Motor neuron (in vitro differentiated cells): ENCODE results near the gene GPX8. TPM values are rescaled to one million over a fixed set of nuclear protein-coding genes. Genes with fewer than 3 reads are reported as not detected.

Experiments
- ATAC-seq, 8 experiments: fragments of 200-7000 bp; cut with Tn5 transposase; replicated peaks in 6 of 8; 2 replicates each; pipeline ENCODE4 v1.8.0; 2021; ENCODE audit warnings: mild to moderate bottlenecking in 8 of 8, moderate library complexity in 8 of 8
- H3K27ac ChIP-seq, 2 donors: fragments of 250-450 bp; sonication (Bioruptor Pico); 2 replicates each; pipeline ENCODE4 v1.9.0; 2021; ENCODE audit warnings: antibody characterized with exemption in 2 of 2, mild to moderate bottlenecking in 2 of 2, moderate library complexity in 1 of 2
- H3K4me1 ChIP-seq, 2 donors: fragments of 250-450 bp; sonication (Bioruptor Pico); replicated peaks in 1 of 2; 2 replicates each; pipeline ENCODE4 v1.6.1; 2021; ENCODE audit warnings: antibody characterized with exemption in 2 of 2, mild to moderate bottlenecking in 2 of 2, moderate library complexity in 1 of 2
- H3K4me3 ChIP-seq, 5 donors: fragments of 250-450 bp; sonication (Bioruptor Pico); 2 replicates each; pipeline ENCODE4 v1.9.0; 2021; ENCODE audit warnings: antibody characterized with exemption in 5 of 5, mild to moderate bottlenecking in 5 of 5, moderate library complexity in 4 of 5
- WGBS, 10 experiments: fragments of 450-650 bp; shearing (Covaris generic); methylation state at CpG; one replicate each; pipeline ENCODE4 v1.0.0; 2022; 5-methylcytosine and 5-hydroxymethylcytosine counted together
- in situ Hi-C, 9 experiments: fragments of 400-800 bp; cut with MboI; loops; one replicate each; pipeline ENCODE4 v1.15.0; 2021; ENCODE audit warnings: low sequenced_read_pairs in 9 of 9, low pct_unique_long_range_greater_than_20kb in 2 of 9; ENCODE audit not compliant: unreplicated experiment in 9 of 9
- total RNA-seq, 8 experiments: library from RNA; unstranded; fragments of 300-600 nt; gene quantifications; 2 replicates each; pipeline versions ENCODE4 v1.2.3 to v1.2.4, GENCODE V29; 2022

The GPX8 gene, protein sequence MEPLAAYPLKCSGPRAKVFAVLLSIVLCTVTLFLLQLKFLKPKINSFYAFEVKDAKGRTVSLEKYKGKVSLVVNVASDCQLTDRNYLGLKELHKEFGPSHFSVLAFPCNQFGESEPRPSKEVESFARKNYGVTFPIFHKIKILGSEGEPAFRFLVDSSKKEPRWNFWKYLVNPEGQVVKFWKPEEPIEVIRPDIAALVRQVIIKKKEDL
- total RNA-seq = 100 to 1,000 TPM in 1 of 8 experiments, 10 to 100 TPM in 7; 10.5 to 144 (median 12.0) TPM

- Histone ChIP-seq H3K4me3 (peak within 1 kb of the TSS; percentile 20 to 45 (median 38)), H3K4me1 (no peaks in the 10 kb centered on the region), H3K27ac (peak within 1 kb of the TSS; percentile 47 to 82)
- in situ Hi-C loops = loop anchor here in 2 of 9 experiments (10.0 to 25.0 kb wide), 3 partner anchors 248 to 623 kb away; no protein-coding TSS in a partner anchor
- ATAC-seq = peak; percentile 72 to 93 (median 85)
- WGBS, 10 experiments = 0 to 7% (median 1%) methylated on average over 2 to 10 of the region's 10 CpGs
These were observed at the start of gene GPX8 for GRCh38 chr5:55159763-55160492. TSS of gene GPX8 (plus strand) at chr5:55160171. CDS start at chr5:55160193, 22 bp downstream.

DNA sequence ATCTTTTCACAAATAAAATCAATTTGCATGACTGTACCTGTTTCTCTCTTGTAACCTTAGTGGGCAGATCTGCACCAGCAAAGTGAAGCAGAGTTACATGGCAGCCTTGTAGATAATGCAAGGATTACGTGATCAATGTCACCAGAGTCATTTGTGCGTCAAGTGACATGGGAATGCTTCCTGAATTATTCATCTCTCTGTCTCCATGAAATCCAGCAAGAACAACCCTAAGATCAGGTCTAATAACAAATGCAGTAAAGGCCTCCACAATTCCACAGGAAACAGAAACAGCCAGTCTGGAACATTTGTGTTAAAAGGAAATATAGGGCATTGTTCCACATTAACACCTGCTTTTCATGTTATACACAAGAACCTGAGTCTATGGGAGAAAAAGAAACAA lies 49.8 kb upstream of the GPX8 start:
- Histone ChIP-seq H3K4me1 (peaks cover 9 to 14% of the 10 kb centered on the region in 2 donors), H3K4me3 (no peak overlapping the region), H3K27ac (no peak overlapping the region)
- in situ Hi-C loops = no loop called here
- ATAC-seq = peak in 3 of 8 experiments; percentile 80 to 89 (median 81)
- WGBS, 10 experiments = 15 to 83% (median 53%) methylated on average over 2 of the region's 2 CpGs; no CpG with 5 or more reads in 5 of the 10 experiments

GRCh38 chr5:55113327-55113726 lies 46.6 kb upstream of the GPX8 start:
- no peak overlapping the region for H3K27ac ChIP-seq
- ATAC-seq = no peak
- peaks cover 9 to 14% of the 10 kb centered on the region in 2 donors for H3K4me1 ChIP-seq
- in situ Hi-C loops = no loop called here
- no peak overlapping the region for H3K4me3 ChIP-seq

DNA sequence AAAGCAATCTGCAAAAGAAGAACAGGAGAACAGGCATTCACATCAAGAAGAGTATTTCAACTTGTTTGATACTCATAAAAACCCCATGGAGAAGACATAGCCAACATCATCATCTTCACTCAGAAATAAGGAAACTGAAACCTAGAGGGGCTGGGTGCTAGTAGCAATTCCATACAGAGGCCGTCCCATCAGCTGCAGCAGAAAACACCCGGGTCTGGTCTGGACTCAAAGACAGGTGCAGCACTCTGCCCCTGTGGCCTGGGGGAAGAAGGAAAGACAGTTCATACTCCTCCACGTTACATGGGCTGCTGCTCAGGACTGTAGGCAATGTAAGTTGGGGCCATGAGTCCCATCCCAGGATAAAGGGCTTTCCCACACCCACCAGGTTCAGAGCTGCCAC lies 45.9 kb upstream of the GPX8 start:
- Histone ChIP-seq H3K27ac (no peak overlapping the region), H3K4me1 (peaks cover 9 to 14% of the 10 kb centered on the region in 2 donors), H3K4me3 (no peak overlapping the region)
- in situ Hi-C loops = no loop called here
- no peak for ATAC-seq
- WGBS, 10 experiments = 50 to 100% (median 80%) methylated on average over 1 to 2 of the region's 3 CpGs; no CpG with 5 or more reads in 7 of the 10 experiments

- Histone ChIP-seq H3K27ac (no peak overlapping the region), H3K4me1 (no peaks in the 10 kb centered on the region), H3K4me3 (no peak overlapping the region)
- WGBS, 10 experiments = 44 to 100% (median 79%) methylated on average over 1 to 3 of the region's 3 CpGs; no CpG with 5 or more reads in 3 of the 10 experiments
- in situ Hi-C loops = no loop called here
- no peak for ATAC-seq
These were observed 36.6 kb upstream of the GPX8 start for GRCh38 chr5:55123365-55123764.

- 51 to 94% (median 84%) methylated on average over 2 to 5 of the region's 5 CpGs for WGBS, 10 experiments
- in situ Hi-C loops = loop anchor here in 6 of 9 experiments (25.0 kb wide), 3 partner anchors 197 to 622 kb away; partner anchors contain the start of gene SNX18 (in 1 of the 6)
- no peaks in the 10 kb centered on the region for H3K4me1 ChIP-seq
- H3K27ac ChIP-seq = no peak overlapping the region
- no peak overlapping the region for H3K4me3 ChIP-seq
- ATAC-seq = no peak
These were observed 25.8 kb upstream of the GPX8 start for GRCh38 chr5:55134053-55134722.

DNA sequence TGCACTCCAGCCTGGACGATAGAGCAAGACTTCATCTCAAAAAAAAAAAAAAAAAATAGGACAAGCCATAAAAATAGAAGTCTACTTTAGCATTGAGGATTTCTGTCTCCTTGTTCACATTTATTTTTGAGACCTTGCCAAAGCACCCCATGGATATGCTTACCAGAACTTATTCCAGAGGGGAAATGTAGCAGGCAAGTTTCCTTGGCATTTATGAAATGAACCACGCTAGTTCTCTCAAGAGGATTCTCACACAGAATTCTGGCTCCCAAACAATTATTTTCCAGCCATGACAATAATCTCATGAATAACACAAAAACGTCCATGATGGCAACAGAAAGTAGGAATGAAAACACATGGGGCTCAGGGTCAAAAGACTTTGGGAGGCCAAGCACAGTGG lies 23.4 kb upstream of the GPX8 start:
- Histone ChIP-seq H3K27ac (no peak overlapping the region), H3K4me1 (no peaks in the 10 kb centered on the region), H3K4me3 (no peak overlapping the region)
- in situ Hi-C loops = loop anchor here in 6 of 9 experiments (25.0 kb wide), 3 partner anchors 199 to 624 kb away; partner anchors contain the start of gene SNX18 (in 1 of the 6)
- 0 to 92% (median 66%) methylated on average over 1 to 3 of the region's 3 CpGs for WGBS, 10 experiments
- ATAC-seq = no peak

GRCh38 chr5:55140908-55141665 lies 18.9 kb upstream of the GPX8 start:
- peak in 3 of 8 experiments; percentile 33 to 65 (median 59) for ATAC-seq
- WGBS, 10 experiments = 34 to 100% (median 69%) methylated on average over 1 to 8 of the region's 9 CpGs; no CpG with 5 or more reads in 2 of the 10 experiments
- no peaks in the 10 kb centered on the region for H3K4me1 ChIP-seq
- no peak overlapping the region for H3K4me3 ChIP-seq
- in situ Hi-C loops = loop anchor here in 7 of 9 experiments (10.0 to 25.0 kb wide), 4 partner anchors 196 to 629 kb away; partner anchors contain the start of gene SNX18 (in 1 of the 7)
- H3K27ac ChIP-seq = no peak overlapping the region

- 50 to 100% (median 93%) methylated on average over 1 to 7 of the region's 9 CpGs for WGBS, 10 experiments
- Histone ChIP-seq H3K27ac (no peak overlapping the region), H3K4me1 (no peaks in the 10 kb centered on the region), H3K4me3 (no peak overlapping the region)
- in situ Hi-C loops = loop anchor here in 7 of 9 experiments (10.0 to 25.0 kb wide), 4 partner anchors 197 to 630 kb away; partner anchors contain the start of gene SNX18 (in 1 of the 7)
- no peak for ATAC-seq
These were observed 17.9 kb upstream of the GPX8 start for GRCh38 chr5:55141945-55142690.

- Histone ChIP-seq H3K27ac (no peak overlapping the region), H3K4me3 (no peak overlapping the region), H3K4me1 (no peaks in the 10 kb centered on the region)
- in situ Hi-C loops = loop anchor here in 7 of 9 experiments (10.0 to 25.0 kb wide), 4 partner anchors 199 to 631 kb away; partner anchors contain the start of gene SNX18 (in 1 of the 7)
- WGBS, 10 experiments = 0 to 92% (median 50%) methylated on average over 1 to 4 of the region's 4 CpGs; no CpG with 5 or more reads in 3 of the 10 experiments
- no peak for ATAC-seq
These were observed 16.3 kb upstream of the GPX8 start for GRCh38 chr5:55143624-55144023.

DNA sequence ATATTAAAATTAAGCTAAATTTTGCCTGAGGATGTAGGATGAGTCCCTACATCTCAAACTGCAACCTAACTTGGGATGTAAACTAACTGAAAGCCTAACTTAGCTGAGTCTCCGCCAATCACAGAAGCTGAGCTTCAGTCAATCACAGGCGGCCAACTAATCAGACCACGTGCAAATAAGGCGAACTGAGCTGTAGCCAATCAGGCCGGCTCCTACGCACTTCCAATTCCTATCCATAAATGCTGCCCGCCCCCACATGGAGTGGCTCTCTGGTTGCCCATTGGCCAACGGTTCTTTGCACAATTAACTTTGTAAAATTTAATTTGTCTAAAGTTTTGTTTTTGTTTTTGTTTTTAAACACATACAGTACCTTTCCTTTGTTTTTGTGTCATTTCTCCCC lies 13.9 kb upstream of the GPX8 start:
- no peak for ATAC-seq
- H3K4me3 ChIP-seq = no peak overlapping the region
- in situ Hi-C loops = loop anchor here in 7 of 9 experiments (10.0 to 25.0 kb wide), 4 partner anchors 201 to 634 kb away; partner anchors contain the start of gene SNX18 (in 1 of the 7)
- no peaks in the 10 kb centered on the region for H3K4me1 ChIP-seq
- 36 to 94% (median 71%) methylated on average over 1 to 8 of the region's 8 CpGs for WGBS, 10 experiments
- no peak overlapping the region for H3K27ac ChIP-seq
